Loucy (cell line): ENCODE data around the gene GRHL3.

Experiments
- EZH2phosphoT487 ChIP-seq: fragments of 200-600 bp; IDR thresholded peaks from 2 replicates; pipeline ENCODE4 v1.6.1; 2018; ENCODE audit warnings: antibody characterized with exemption, mild to moderate bottlenecking, moderate library complexity, borderline replicate concordance
- TF ChIP-seq, protein P1 (sequence below): fragments of 200-600 bp; sonication (generic); conservative IDR thresholded peaks from 2 replicates; pipeline ENCODE4 v1.5.1; 2014; ENCODE audit warnings: mild to moderate bottlenecking, antibody characterized with exemption, low read length

DNA sequence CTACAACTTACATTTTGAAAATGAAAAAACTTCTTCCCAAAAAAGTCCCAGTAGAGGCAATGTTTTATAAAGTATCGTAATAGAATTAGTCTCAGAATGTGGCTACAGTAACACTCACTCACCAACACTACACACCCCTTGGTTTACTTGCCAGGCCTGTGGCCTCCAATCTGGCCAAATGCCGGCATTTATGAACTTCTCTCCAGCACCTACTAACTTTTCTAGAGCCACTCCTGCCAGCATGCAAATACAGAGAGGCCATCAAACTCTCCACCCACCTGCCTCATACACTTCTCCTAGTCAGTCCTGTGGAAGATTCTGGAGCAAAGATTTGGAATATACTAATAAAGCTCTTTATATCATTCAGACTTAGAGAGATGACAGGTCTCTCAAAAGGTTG lies 62.1 kb downstream of the GRHL3 start:
- TF ChIP-seq, protein P1, sequence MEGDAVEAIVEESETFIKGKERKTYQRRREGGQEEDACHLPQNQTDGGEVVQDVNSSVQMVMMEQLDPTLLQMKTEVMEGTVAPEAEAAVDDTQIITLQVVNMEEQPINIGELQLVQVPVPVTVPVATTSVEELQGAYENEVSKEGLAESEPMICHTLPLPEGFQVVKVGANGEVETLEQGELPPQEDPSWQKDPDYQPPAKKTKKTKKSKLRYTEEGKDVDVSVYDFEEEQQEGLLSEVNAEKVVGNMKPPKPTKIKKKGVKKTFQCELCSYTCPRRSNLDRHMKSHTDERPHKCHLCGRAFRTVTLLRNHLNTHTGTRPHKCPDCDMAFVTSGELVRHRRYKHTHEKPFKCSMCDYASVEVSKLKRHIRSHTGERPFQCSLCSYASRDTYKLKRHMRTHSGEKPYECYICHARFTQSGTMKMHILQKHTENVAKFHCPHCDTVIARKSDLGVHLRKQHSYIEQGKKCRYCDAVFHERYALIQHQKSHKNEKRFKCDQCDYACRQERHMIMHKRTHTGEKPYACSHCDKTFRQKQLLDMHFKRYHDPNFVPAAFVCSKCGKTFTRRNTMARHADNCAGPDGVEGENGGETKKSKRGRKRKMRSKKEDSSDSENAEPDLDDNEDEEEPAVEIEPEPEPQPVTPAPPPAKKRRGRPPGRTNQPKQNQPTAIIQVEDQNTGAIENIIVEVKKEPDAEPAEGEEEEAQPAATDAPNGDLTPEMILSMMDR, result no peak
- TF ChIP-seq EZH2phosphoT487, result no peak
